Vagina (tissue), 2 donors: ENCODE data around the gene RBM8A. TPM values are rescaled to one million over a fixed set of nuclear protein-coding genes. Genes with fewer than 3 reads are reported as not detected.
A peak's percentile ranks its signal among the peaks of the same experiment; 100 is the strongest.

ENCODE experiments used
- DNase-seq, 2 donors: peaks; one replicate each; pipeline ENCODE4 v3.0.0-alpha.2; 2017; ENCODE audit errors: extremely low spot score in 2 of 2
- H3K27ac ChIP-seq: fragments of 200-600 bp; sonication (generic); one replicate; pipeline ENCODE4 v1.5.1; 2019
- H3K27me3 ChIP-seq: fragments of 200-600 bp; sonication (generic); one replicate; pipeline ENCODE4 v1.5.1; 2019
- H3K36me3 ChIP-seq, 2 donors: fragments of 200-600 bp; sonication (generic); one replicate each; pipeline ENCODE4 v1.5.1; 2017 to 2019
- H3K4me1 ChIP-seq: fragments of 200-600 bp; sonication (generic); one replicate; pipeline ENCODE4 v1.5.1; 2019
- H3K4me3 ChIP-seq, 2 donors: fragments of 200-600 bp; sonication (generic); 1 replicate in 1 of 2; 2 replicates in 1 of 2; pipeline ENCODE4 v1.5.1; 2016 to 2019
- H3K9me3 ChIP-seq: fragments of 200-600 bp; sonication (generic); one replicate; pipeline ENCODE4 v1.5.1; 2019
- POLR2A ChIP-seq, 2 donors: fragments of 450-650 bp; IDR thresholded peaks; one replicate each; pipeline ENCODE4 v1.6.1; 2017; ENCODE audit warnings: antibody characterized with exemption in 2 of 2, mild to moderate bottlenecking in 2 of 2, moderate library complexity in 2 of 2
- POLR2AphosphoS5 ChIP-seq, 2 donors: sonication (generic); formaldehyde crosslinking; IDR thresholded peaks; one replicate each; pipeline ENCODE4 v1.9.0; 2017; ENCODE audit warnings: antibody characterized with exemption in 2 of 2, mild to moderate bottlenecking in 2 of 2, low read depth in 1 of 2; ENCODE audit not compliant: insufficient read depth in 1 of 2
- intact Hi-C: fragments of 100-400 bp; cut with DNase I; formaldehyde crosslinking; loops from one replicate; pipeline ENCODE4 v1.15.1; 2023
- total RNA-seq: library from RNA; depleted of rRNA; stranded (reverse); fragments of >200 nt; gene quantifications from one replicate; pipeline ENCODE4 v1.2.3, GENCODE V29; 2016
- TF ChIP-seq, protein P1 (sequence below), 3 experiments: fragments of 450-650 bp in 2 of 3; fragments of 200-600 bp in 1 of 3; sonication (generic) in 1 of 3; IDR thresholded peaks; one replicate each; pipeline ENCODE4 v1.5.1; 2017 to 2019; ENCODE audit warnings: antibody characterized with exemption in 3 of 3, mild to moderate bottlenecking in 2 of 3, moderate library complexity in 2 of 3

RBM8A gene
- total RNA-seq, 1 donor from 2014 or later: 93.3 TPM

GRCh38 chr1:145874646-145875045, 52.6 kb downstream of the RBM8A start:
- no peak for DNase-seq
- H3K4me1 ChIP-seq: peaks cover 17% of the 10 kb centered on the region
- H3K9me3 ChIP-seq: no peaks in the 10 kb centered on the region
- intact Hi-C loops: no loop called here
- H3K27me3 ChIP-seq: no peaks in the 10 kb centered on the region
- no peak overlapping the region for H3K27ac ChIP-seq
- TF ChIP-seq POLR2AphosphoS5 (IDR thresholded peaks at IDR 0.05; ENCODE audit: insufficient read depth in 1 of 2, low read depth in 1 of 2) (no peak), POLR2A (IDR thresholded peaks at IDR 0.05) (no peak)
- TF ChIP-seq, protein P1, sequence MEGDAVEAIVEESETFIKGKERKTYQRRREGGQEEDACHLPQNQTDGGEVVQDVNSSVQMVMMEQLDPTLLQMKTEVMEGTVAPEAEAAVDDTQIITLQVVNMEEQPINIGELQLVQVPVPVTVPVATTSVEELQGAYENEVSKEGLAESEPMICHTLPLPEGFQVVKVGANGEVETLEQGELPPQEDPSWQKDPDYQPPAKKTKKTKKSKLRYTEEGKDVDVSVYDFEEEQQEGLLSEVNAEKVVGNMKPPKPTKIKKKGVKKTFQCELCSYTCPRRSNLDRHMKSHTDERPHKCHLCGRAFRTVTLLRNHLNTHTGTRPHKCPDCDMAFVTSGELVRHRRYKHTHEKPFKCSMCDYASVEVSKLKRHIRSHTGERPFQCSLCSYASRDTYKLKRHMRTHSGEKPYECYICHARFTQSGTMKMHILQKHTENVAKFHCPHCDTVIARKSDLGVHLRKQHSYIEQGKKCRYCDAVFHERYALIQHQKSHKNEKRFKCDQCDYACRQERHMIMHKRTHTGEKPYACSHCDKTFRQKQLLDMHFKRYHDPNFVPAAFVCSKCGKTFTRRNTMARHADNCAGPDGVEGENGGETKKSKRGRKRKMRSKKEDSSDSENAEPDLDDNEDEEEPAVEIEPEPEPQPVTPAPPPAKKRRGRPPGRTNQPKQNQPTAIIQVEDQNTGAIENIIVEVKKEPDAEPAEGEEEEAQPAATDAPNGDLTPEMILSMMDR (IDR thresholded peaks at IDR 0.05): no peak
- no peak overlapping the region for H3K4me3 ChIP-seq
- H3K36me3 ChIP-seq: no peaks in the 10 kb centered on the region

DNA sequence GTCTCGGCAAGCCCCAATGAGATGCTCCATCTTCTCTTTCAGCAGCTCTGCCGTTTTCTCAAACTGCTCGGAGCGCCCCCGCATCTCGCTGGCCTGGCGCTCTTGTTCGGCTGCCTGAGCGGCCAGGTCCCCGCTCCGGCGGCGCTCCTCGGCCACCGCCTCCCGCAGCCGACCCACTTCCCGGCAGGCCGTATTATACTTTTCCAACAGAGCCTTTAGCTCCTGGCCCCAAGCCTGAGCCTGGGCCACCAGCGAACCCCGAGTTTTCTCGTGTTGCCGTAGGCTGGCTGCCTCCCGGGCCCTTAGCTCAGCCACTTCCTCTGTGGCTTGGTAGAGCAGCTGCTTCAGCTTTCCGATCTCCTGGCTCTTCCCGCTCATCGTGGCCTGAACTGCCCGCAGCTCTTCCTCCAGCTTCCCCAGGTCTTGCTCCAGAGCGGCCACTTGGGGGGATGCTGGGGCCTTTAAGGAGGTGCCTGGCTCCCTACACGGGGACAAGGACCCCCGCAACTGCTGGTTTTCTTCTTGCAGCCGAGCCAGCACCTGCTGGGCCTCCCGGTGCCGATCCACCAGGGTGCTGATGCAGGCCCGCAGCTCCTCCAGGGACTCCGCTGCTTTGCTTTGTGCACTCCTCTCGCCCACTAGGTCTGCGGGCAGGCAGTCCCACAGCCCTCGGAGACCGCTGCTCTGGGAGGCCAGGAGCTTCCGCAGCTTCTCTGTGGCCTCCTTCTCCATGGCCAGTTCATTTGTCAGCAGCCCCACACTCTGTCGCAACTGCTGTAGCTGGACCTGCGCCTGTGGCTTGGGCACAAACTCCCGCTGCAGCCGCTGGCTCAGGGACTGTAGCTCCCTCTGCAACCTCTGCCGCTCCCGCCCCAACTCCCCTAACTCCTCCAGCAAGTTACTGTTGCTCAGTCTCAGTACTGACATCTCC, 55.0 kb downstream of the RBM8A start:
- peak in 1 of 2 donors; percentile 91 for DNase-seq
- no peaks in the 10 kb centered on the region for H3K27me3 ChIP-seq
- peak overlapping the region; percentile 50 to 61 for H3K4me3 ChIP-seq
- no peaks in the 10 kb centered on the region for H3K9me3 ChIP-seq
- H3K36me3 ChIP-seq: no peaks in the 10 kb centered on the region
- H3K27ac ChIP-seq: peak overlapping the region; percentile 84
- peak in 1 of 2 donors; percentile 84 for TF ChIP-seq POLR2AphosphoS5 (IDR thresholded peaks at IDR 0.05; ENCODE audit: insufficient read depth in 1 of 2, low read depth in 1 of 2)
- TF ChIP-seq POLR2A (IDR thresholded peaks at IDR 0.05): peak in 1 of 2 donors; percentile 47
- TF ChIP-seq, protein P1 (IDR thresholded peaks at IDR 0.05): no peak
- peaks cover 17% of the 10 kb centered on the region for H3K4me1 ChIP-seq
- intact Hi-C loops: no loop called here

Other genes starting within 250 kb of the RBM8A start
- gene PDZK1, start 220.1 kb downstream of the RBM8A start, total RNA-seq: 0.49 TPM
- 0.49 TPM for gene CD160, start 208.0 kb downstream of the RBM8A start, total RNA-seq
- 16.2 TPM for gene RNF115, start 103.4 kb downstream of the RBM8A start, total RNA-seq
- gene POLR3C, start 103.3 kb downstream of the RBM8A start, total RNA-seq: 34.6 TPM
- 2.5 TPM for gene NUDT17, start 81.9 kb downstream of the RBM8A start, total RNA-seq
- 40.5 TPM for gene PIAS3, start 68.4 kb downstream of the RBM8A start, total RNA-seq
- 17.9 TPM for gene ANKRD35, start 41.6 kb downstream of the RBM8A start, total RNA-seq
- 6.1 TPM for gene ITGA10, start 17.4 kb downstream of the RBM8A start, total RNA-seq
- gene PEX11B, start 8.8 kb downstream of the RBM8A start, total RNA-seq: 23.6 TPM
- gene LIX1L, start 30.5 kb upstream of the RBM8A start, total RNA-seq: 25.0 TPM
- gene ANKRD34A, start 37.1 kb upstream of the RBM8A start, total RNA-seq: 1.7 TPM
- 15.0 TPM for gene POLR3GL, start 37.2 kb upstream of the RBM8A start, total RNA-seq
- gene TXNIP, start 69.1 kb upstream of the RBM8A start, total RNA-seq: 1,858 TPM
- not detected for gene HJV, start 94.3 kb upstream of the RBM8A start, total RNA-seq
- 2.5 TPM for gene NBPF10, start 217.3 kb upstream of the RBM8A start, total RNA-seq